Activated CD4-positive, alpha-beta T cell treated with anti-CD3 and anti-CD28 coated beads, Interleukin-2, amount 50 U/mL, for 48 hours (primary cell): ENCODE data around the gene PTPRK.
"Not testable (repeated sequence)": the region's sequence is repeated elsewhere in the genome, so short reads cannot be mapped to it uniquely, and the experiment has no call there.

Experiments used
- DNase-seq, 2 experiments: peaks; one replicate each; pipeline ENCODE4 v3.0.0-alpha.2; 2020

PTPRK gene

GRCh38 chr6:128437685-128438084 is 82.7 kb downstream of the PTPRK start:
- DNase-seq = no peak

- not testable (repeated sequence) for DNase-seq
These were observed 85.6 kb downstream of the PTPRK start for GRCh38 chr6:128434752-128435151.

GRCh38 chr6:128432394-128432793 is 88.0 kb downstream of the PTPRK start:
- no peak for DNase-seq

- DNase-seq = no peak
These were observed 93.3 kb downstream of the PTPRK start for GRCh38 chr6:128427139-128427538.

- no peak for DNase-seq
These were observed 94.5 kb downstream of the PTPRK start for GRCh38 chr6:128425856-128426255.

- DNase-seq = no peak
These were observed 97.5 kb downstream of the PTPRK start for GRCh38 chr6:128422871-128423270.

- DNase-seq = no peak
These were observed 98.2 kb downstream of the PTPRK start for GRCh38 chr6:128422200-128422599.

GRCh38 chr6:128421788-128422187 is 98.6 kb downstream of the PTPRK start:
- no peak for DNase-seq

- DNase-seq = no peak
These were observed 102.7 kb downstream of the PTPRK start for GRCh38 chr6:128417698-128418097.

GRCh38 chr6:128415387-128415786 is 105.0 kb downstream of the PTPRK start:
- DNase-seq = no peak

- no peak for DNase-seq
These were observed 105.5 kb downstream of the PTPRK start for GRCh38 chr6:128414943-128415342.

GRCh38 chr6:128413291-128413690 is 107.1 kb downstream of the PTPRK start:
- no peak for DNase-seq

GRCh38 chr6:128412680-128413079 is 107.7 kb downstream of the PTPRK start:
- no peak for DNase-seq

- no peak for DNase-seq
These were observed 109.8 kb downstream of the PTPRK start for GRCh38 chr6:128410584-128410983.

- no peak for DNase-seq
These were observed 111.4 kb downstream of the PTPRK start for GRCh38 chr6:128409003-128409402.

GRCh38 chr6:128406453-128406852 is 113.9 kb downstream of the PTPRK start:
- no peak for DNase-seq

GRCh38 chr6:128403618-128404444 is 116.6 kb downstream of the PTPRK start:
- no peak for DNase-seq

- no peak for DNase-seq
These were observed 119.5 kb downstream of the PTPRK start for GRCh38 chr6:128400875-128401274.

- DNase-seq = no peak
These were observed 122.4 kb downstream of the PTPRK start for GRCh38 chr6:128397996-128398395.

GRCh38 chr6:128395596-128395995 is 124.8 kb downstream of the PTPRK start:
- DNase-seq = no peak

GRCh38 chr6:128395188-128395587 is 125.2 kb downstream of the PTPRK start:
- DNase-seq = no peak

- no peak for DNase-seq
These were observed 126.2 kb downstream of the PTPRK start for GRCh38 chr6:128394167-128394566.

- no peak for DNase-seq
These were observed 130.4 kb downstream of the PTPRK start for GRCh38 chr6:128389820-128390534.

GRCh38 chr6:128388380-128388779 is 132.0 kb downstream of the PTPRK start:
- DNase-seq = no peak
